ENCODE data around the gene MST1. TPM values are rescaled to one million over a fixed set of nuclear protein-coding genes. Genes with fewer than 3 reads are reported as not detected.
A peak's percentile ranks its signal among the peaks of the same experiment; 100 is the strongest.

Gene MST1
- total RNA-seq, 3 donors from 2014 or later = 9.3 to 23.6 (median 21.2) TPM

DNA sequence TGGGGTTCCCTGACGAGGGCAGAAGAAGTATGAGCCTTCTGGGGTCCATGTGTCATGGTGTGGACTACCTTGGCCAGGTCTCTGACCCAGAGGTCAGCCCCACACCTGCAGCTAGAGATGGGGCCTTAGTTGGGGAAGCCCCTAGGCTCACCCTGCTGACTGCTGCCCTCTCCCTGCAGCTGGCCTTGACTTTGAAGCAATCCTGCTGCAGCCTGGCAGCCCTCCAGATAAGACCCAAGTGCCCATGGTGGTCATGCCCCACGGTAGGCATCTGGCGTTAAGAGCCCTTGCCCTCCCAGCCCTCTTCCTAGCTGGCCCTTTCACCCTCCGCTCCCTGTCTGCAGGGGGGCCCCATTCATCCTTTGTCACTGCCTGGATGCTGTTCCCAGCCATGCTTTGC is 7.7 kb downstream of the MST1 start:
- Histone ChIP-seq H3K36me3 (peaks cover 8% of the 10 kb centered on the region), H3K4me1 (no peaks in the 10 kb centered on the region), H3K9me3 (no peaks in the 10 kb centered on the region), H3K27me3 (no peaks in the 10 kb centered on the region), H3K27ac (no peak overlapping the region), H3K4me3 (no peak overlapping the region)
- no peak for TF ChIP-seq POLR2AphosphoS5 (IDR thresholded peaks at IDR 0.05)
- no peak for TF ChIP-seq POLR2A (IDR thresholded peaks at IDR 0.05)
- TF ChIP-seq, protein P1, sequence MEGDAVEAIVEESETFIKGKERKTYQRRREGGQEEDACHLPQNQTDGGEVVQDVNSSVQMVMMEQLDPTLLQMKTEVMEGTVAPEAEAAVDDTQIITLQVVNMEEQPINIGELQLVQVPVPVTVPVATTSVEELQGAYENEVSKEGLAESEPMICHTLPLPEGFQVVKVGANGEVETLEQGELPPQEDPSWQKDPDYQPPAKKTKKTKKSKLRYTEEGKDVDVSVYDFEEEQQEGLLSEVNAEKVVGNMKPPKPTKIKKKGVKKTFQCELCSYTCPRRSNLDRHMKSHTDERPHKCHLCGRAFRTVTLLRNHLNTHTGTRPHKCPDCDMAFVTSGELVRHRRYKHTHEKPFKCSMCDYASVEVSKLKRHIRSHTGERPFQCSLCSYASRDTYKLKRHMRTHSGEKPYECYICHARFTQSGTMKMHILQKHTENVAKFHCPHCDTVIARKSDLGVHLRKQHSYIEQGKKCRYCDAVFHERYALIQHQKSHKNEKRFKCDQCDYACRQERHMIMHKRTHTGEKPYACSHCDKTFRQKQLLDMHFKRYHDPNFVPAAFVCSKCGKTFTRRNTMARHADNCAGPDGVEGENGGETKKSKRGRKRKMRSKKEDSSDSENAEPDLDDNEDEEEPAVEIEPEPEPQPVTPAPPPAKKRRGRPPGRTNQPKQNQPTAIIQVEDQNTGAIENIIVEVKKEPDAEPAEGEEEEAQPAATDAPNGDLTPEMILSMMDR (IDR thresholded peaks at IDR 0.05) = no peak
- no peak for DNase-seq (ENCODE audit: low spot score in 2 of 2)
- intact Hi-C loops (cut with DNase I; ENCODE audit: low total_unique reads) = no loop called here

DNA sequence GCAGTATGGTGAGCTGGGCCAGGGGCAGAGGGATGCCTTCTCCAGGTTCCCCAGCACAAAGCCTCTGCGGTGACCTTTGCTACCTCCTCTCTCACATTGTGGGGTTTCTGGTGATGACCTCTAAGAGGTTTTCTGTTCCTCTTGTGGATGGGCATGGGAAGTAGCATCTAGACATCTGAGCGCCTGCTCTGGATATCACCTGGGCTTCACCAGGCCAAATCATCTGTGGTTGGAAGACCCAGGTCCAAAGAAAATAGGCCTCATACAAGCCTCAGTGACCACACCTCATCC is 8.1 kb downstream of the MST1 start:
- peaks cover 8% of the 10 kb centered on the region for H3K36me3 ChIP-seq
- H3K9me3 ChIP-seq = no peaks in the 10 kb centered on the region
- DNase-seq (ENCODE audit: low spot score in 2 of 2) = no peak
- H3K27ac ChIP-seq = no peak overlapping the region
- intact Hi-C loops (cut with DNase I; ENCODE audit: low total_unique reads) = no loop called here
- no peaks in the 10 kb centered on the region for H3K27me3 ChIP-seq
- TF ChIP-seq, protein P1 (IDR thresholded peaks at IDR 0.05) = no peak
- TF ChIP-seq POLR2AphosphoS5 (IDR thresholded peaks at IDR 0.05) (no peak), POLR2A (IDR thresholded peaks at IDR 0.05) (no peak)
- no peak overlapping the region for H3K4me3 ChIP-seq
- no peaks in the 10 kb centered on the region for H3K4me1 ChIP-seq

DNA sequence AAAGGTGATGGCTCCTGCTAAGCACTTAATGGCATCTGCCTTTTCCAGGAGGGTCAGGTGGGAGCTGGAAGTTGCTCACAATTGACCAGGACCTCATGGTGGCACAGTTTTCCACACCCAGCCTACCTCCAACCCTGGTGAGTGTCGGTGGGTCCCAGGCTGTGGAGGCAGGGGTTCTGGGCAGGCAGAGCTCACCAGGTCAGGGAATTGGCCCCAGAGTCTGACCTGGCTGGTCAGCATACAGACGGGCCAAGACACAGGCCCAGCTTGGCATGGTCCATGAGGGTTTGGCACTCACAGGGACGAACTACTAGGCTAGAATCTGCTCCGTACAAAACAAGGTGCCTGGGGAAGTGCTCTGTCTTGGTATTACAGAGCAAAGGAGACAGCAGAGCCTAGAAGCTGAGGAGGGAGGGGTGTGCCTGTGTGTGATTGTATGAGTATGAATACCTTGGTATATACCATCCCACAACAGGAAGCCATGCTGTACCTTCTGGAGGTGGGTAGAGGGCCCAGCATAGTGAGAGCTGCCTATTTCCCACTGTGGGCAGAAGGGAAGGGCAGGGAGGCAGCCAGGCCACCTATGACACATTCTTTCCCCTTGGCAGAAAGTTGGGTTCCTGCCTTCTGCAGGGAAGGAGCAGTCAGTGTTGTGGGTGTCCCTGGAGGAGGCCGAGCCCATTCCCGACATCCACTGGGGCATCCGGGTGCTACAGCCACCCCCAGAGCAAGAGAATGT is 8.6 kb downstream of the MST1 start:
- no peak for DNase-seq (ENCODE audit: low spot score in 2 of 2)
- Histone ChIP-seq H3K27me3 (no peaks in the 10 kb centered on the region), H3K4me3 (no peak overlapping the region), H3K9me3 (no peaks in the 10 kb centered on the region), H3K4me1 (no peaks in the 10 kb centered on the region), H3K36me3 (peaks cover 8% of the 10 kb centered on the region), H3K27ac (no peak overlapping the region)
- intact Hi-C loops (cut with DNase I; ENCODE audit: low total_unique reads) = no loop called here
- TF ChIP-seq POLR2A (IDR thresholded peaks at IDR 0.05) (no peak), POLR2AphosphoS5 (IDR thresholded peaks at IDR 0.05) (no peak)
- TF ChIP-seq, protein P1 (IDR thresholded peaks at IDR 0.05) = no peak

- H3K27ac ChIP-seq = no peak overlapping the region
- H3K4me3 ChIP-seq = no peak overlapping the region
- intact Hi-C loops (cut with DNase I; ENCODE audit: low total_unique reads) = no loop called here
- TF ChIP-seq POLR2AphosphoS5 (IDR thresholded peaks at IDR 0.05) = no peak
- TF ChIP-seq, protein P1 (IDR thresholded peaks at IDR 0.05) = no peak
- no peak for TF ChIP-seq POLR2A (IDR thresholded peaks at IDR 0.05)
- H3K36me3 ChIP-seq = peaks cover 8% of the 10 kb centered on the region
- DNase-seq (ENCODE audit: low spot score in 2 of 2) = no peak
- no peaks in the 10 kb centered on the region for H3K27me3 ChIP-seq
- peaks cover 3 to 6% of the 10 kb centered on the region in 2 donors for H3K4me1 ChIP-seq
- H3K9me3 ChIP-seq = no peaks in the 10 kb centered on the region
These were observed 13.4 kb downstream of the MST1 start for GRCh38 chr3:49675912-49676311.

DNA sequence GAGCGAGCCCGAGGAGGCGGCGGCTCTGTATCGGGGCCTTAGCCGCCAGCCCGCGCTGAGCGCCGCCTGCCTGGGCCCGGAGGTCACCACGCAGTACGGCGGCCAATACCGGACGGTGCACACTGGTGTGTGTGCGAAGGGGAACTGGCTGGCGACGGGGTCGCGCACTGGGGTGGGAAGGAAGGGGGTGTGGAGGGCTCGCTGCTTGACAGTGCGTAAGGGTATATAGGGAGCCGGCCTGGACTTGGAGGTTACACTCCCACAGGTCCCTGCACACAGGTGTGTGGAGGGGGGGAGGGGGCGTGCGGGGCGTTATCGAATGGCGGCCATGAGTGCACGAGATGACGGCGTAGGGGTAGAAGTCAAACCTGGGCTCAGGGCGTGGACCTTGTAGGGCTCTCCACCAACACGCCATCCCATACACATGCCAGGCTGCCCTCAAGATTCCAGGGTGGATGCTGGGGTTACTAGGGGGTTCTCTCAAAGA is 14.7 kb downstream of the MST1 start:
- peak overlapping the region; percentile 91 to 94 for H3K27ac ChIP-seq
- DNase-seq (ENCODE audit: low spot score in 2 of 2) = no peak

More for the DNA sequence above, 14.7 kb downstream of the MST1 start:
- Histone ChIP-seq H3K9me3 (no peaks in the 10 kb centered on the region), H3K4me1 (peaks cover 3 to 6% of the 10 kb centered on the region in 2 donors), H3K36me3 (peaks cover 7% of the 10 kb centered on the region), H3K27me3 (no peaks in the 10 kb centered on the region), H3K4me3 (peak overlapping the region; percentile 76 to 95 (median 91))
- intact Hi-C loops (cut with DNase I; ENCODE audit: low total_unique reads) = loop anchor here (5.0 kb wide), 1 partner anchor 137 kb away; no protein-coding TSS in a partner anchor
- TF ChIP-seq, protein P1 (IDR thresholded peaks at IDR 0.05) = no peak
- TF ChIP-seq POLR2A (IDR thresholded peaks at IDR 0.05) (no peak), POLR2AphosphoS5 (IDR thresholded peaks at IDR 0.05) (no peak)

Data from breast epithelium (tissue), 4 donors.